ENCODE data around the gene TAF11L6.
"Not testable (repeated sequence)": the region's sequence is repeated elsewhere in the genome, so short reads cannot be mapped to it uniquely, and the experiment has no call there.

TAF11L6 gene

DNA sequence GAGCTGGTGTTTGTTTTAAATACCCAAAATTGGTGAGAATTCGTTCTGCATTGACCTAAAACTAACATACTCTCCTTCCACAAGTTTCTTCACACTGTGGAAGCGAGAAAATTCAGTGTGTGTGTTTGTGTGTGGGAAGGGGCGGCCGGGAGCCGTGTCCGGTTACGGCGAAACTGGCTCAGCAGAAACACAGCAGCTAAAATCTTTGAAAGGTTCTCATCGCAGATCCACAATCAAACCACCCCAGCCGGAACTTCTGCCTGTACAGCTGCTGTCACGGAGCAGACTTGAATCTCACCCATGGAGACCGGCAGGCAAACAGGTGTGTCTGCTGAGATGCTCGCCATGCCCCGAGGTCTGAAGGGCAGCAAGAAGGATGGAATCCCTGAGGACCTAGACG is at the start of gene TAF11L6:
Gene TAF11L6 (plus strand): TSS at position 301 of the 400 bp plus-strand sequence.
- DNase-seq (ENCODE audit: low read depth); H3K36me3 ChIP-seq (ENCODE audit: control insufficient read depth, insufficient read depth, low read length, severe bottlenecking); H3K4me3 ChIP-seq (ENCODE audit: low read length); H3K9me3 ChIP-seq (ENCODE audit: control insufficient read depth, low read length); H3K9ac ChIP-seq (ENCODE audit: low read length); H3K27me3 ChIP-seq (replicated peaks; ENCODE audit: control insufficient read depth, insufficient read depth, low read length); H3K4me1 ChIP-seq (ENCODE audit: control insufficient read depth, insufficient read depth, low read length): not testable (repeated sequence)

DNA sequence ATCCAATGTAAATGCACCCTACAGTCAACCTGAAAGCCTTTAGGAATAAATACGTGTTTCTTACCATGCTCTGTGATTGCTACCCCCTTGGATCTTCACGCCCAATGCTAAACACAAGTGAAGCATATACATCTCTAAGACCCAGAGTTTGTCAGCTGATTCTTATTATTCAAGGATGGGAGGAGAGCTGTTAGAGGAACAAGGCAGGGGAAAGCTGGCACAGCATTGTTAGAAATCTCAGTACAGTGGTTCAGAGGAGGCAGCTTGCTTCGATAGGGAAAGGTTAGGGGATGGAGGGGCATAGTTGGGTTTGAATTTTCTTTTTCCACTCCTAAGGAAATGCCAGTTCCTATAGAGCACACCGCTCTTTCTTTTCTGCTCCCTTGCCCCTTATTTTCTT is 47.1 kb upstream of the TAF11L6 start:
- Histone ChIP-seq H3K9ac (ENCODE audit: low read length) (no peak overlapping the region), H3K36me3 (ENCODE audit: control insufficient read depth, insufficient read depth, low read length, severe bottlenecking) (no peaks in the 10 kb centered on the region), H3K9me3 (ENCODE audit: control insufficient read depth, low read length) (no peaks in the 10 kb centered on the region), H3K4me1 (ENCODE audit: control insufficient read depth, insufficient read depth, low read length) (no peaks in the 10 kb centered on the region), H3K4me3 (ENCODE audit: low read length) (no peak overlapping the region), H3K27me3 (replicated peaks; ENCODE audit: control insufficient read depth, insufficient read depth, low read length) (no peaks in the 10 kb centered on the region)
- peak; percentile 16 for DNase-seq (ENCODE audit: low read depth)

DNA sequence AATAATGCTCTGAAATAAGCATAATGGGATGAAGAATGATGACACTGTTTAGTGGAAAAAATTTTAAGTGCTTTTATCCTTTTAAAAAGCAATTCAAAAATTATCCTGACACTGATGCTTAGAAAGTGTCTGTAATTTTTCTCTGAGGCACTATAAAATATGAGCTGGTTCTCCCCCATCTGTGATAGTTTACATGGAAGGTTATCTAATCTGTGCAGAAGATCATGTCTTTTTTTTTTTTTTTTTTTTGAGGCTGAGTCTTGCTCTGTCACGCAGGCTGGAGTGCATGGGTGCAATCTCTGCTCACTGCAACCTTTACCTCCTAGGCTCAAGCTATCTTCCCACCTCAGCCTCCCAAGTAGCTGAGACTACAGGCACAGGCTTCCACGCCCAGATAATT is 45.7 kb upstream of the TAF11L6 start:
- H3K9ac ChIP-seq (ENCODE audit: low read length): no peak overlapping the region
- no peaks in the 10 kb centered on the region for H3K36me3 ChIP-seq (ENCODE audit: control insufficient read depth, insufficient read depth, low read length, severe bottlenecking)
- H3K4me3 ChIP-seq (ENCODE audit: low read length): no peak overlapping the region
- no peaks in the 10 kb centered on the region for H3K9me3 ChIP-seq (ENCODE audit: control insufficient read depth, low read length)
- no peaks in the 10 kb centered on the region for H3K27me3 ChIP-seq (replicated peaks; ENCODE audit: control insufficient read depth, insufficient read depth, low read length)
- H3K4me1 ChIP-seq (ENCODE audit: control insufficient read depth, insufficient read depth, low read length): no peaks in the 10 kb centered on the region
- no peak for DNase-seq (ENCODE audit: low read depth)

DNA sequence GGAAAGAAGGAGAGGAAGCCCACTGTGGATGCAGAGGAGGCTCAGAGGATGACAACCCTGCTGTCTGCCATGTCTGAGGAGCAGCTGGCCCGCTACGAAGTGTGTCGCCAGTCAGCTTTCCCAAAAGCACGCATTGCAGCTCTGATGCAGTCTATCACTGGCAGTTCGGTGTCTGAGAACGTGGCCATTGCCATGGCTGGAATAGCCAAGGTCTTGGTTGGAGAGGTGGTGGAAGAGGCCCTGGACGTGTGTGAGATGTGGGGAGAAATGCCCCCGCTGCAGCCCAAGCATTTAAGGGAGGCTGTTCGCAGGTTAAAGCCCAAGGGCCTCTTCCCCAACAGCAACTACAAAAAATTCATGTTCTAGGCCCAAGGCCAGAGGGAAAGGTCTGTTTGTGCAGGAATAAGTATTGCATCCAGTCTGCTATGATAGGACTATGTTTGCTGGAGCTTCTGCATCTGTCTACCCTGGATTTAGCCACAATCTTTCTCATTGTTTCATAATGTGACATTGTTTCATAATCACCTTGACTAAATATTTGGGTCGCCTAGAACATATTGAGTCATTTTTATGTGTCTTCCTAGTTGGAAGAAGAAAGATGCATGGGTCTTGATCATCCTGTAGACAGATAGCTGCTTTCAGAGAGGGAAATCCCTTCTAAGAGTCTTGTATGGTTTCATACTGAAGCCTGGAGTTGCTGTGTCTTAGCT is 41.9 kb upstream of the TAF11L6 start:
- H3K9me3 ChIP-seq (ENCODE audit: control insufficient read depth, low read length); H3K4me1 ChIP-seq (ENCODE audit: control insufficient read depth, insufficient read depth, low read length); H3K4me3 ChIP-seq (ENCODE audit: low read length); H3K9ac ChIP-seq (ENCODE audit: low read length); H3K27me3 ChIP-seq (replicated peaks; ENCODE audit: control insufficient read depth, insufficient read depth, low read length); H3K36me3 ChIP-seq (ENCODE audit: control insufficient read depth, insufficient read depth, low read length, severe bottlenecking): not testable (repeated sequence)
- peak; percentile 23 for DNase-seq (ENCODE audit: low read depth)

DNA sequence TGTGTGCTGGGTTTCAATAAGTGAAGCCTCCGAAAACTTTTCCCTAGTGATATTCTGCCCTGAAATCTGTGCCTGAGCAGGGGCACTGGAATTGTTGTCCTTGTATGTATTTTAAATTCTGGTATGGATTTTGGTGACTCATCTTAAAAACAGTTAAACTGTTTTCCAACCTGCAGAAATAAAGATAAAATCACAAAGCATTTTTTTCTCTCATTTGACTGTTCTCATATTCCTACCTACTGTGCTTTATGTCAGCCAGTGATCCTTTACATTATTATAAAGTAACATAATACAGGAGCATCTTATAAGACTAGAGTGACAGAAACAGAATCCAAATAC is 41.3 kb upstream of the TAF11L6 start:
- H3K9ac ChIP-seq (ENCODE audit: low read length): no peak overlapping the region
- no peak for DNase-seq (ENCODE audit: low read depth)
- H3K36me3 ChIP-seq (ENCODE audit: control insufficient read depth, insufficient read depth, low read length, severe bottlenecking): no peaks in the 10 kb centered on the region
- no peaks in the 10 kb centered on the region for H3K27me3 ChIP-seq (replicated peaks; ENCODE audit: control insufficient read depth, insufficient read depth, low read length)
- H3K9me3 ChIP-seq (ENCODE audit: control insufficient read depth, low read length): no peaks in the 10 kb centered on the region
- peaks cover 4% of the 10 kb centered on the region for H3K4me1 ChIP-seq (ENCODE audit: control insufficient read depth, insufficient read depth, low read length)
- no peak overlapping the region for H3K4me3 ChIP-seq (ENCODE audit: low read length)

DNA sequence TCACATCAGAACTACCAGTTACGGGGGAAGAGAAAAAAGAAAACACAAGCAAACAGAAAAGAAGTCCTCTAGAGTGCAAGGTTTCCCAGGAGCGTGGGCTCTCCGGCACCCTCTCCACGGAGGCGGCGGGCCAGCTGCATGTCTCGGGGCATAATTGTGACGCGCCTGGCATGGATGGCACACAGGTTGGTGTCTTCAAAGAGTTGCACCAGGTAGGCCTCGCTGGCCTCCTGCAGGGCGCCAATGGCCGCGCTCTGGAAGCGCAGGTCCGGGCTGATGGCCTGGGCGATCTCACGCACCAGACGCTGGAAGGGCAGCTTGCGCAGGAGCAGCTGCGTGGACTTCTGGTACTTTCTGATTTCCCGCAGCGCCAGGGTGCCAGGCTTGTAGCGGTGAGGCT is 37.2 kb upstream of the TAF11L6 start:
- not testable (repeated sequence) for DNase-seq (ENCODE audit: low read depth); H3K4me1 ChIP-seq (ENCODE audit: control insufficient read depth, insufficient read depth, low read length); H3K9ac ChIP-seq (ENCODE audit: low read length); H3K36me3 ChIP-seq (ENCODE audit: control insufficient read depth, insufficient read depth, low read length, severe bottlenecking); H3K4me3 ChIP-seq (ENCODE audit: low read length); H3K27me3 ChIP-seq (replicated peaks; ENCODE audit: control insufficient read depth, insufficient read depth, low read length); H3K9me3 ChIP-seq (ENCODE audit: control insufficient read depth, low read length)

DNA sequence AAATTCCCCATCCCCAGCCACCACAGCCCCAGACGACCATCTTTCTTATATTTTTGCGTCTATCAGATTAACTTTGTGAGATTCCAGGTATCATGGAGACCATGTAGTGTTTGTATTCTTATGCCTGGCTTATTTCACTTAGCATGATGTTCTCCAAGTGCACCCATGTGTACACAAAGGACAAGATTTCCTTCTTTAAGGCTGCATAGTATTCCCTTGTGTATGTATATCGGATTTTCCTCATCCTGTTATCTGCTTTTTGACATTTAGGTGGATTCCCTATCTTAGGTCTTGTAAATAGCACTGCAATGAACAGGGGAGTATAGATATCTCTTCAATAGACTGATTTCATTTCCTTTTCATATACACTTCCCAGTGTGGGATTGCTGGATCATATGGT is 35.7 kb upstream of the TAF11L6 start:
- DNase-seq (ENCODE audit: low read depth): no peak
- peaks cover 4% of the 10 kb centered on the region for H3K4me1 ChIP-seq (ENCODE audit: control insufficient read depth, insufficient read depth, low read length)
- no peak overlapping the region for H3K4me3 ChIP-seq (ENCODE audit: low read length)
- H3K27me3 ChIP-seq (replicated peaks; ENCODE audit: control insufficient read depth, insufficient read depth, low read length): no peaks in the 10 kb centered on the region
- no peaks in the 10 kb centered on the region for H3K9me3 ChIP-seq (ENCODE audit: control insufficient read depth, low read length)
- no peaks in the 10 kb centered on the region for H3K36me3 ChIP-seq (ENCODE audit: control insufficient read depth, insufficient read depth, low read length, severe bottlenecking)
- no peak overlapping the region for H3K9ac ChIP-seq (ENCODE audit: low read length)

DNA sequence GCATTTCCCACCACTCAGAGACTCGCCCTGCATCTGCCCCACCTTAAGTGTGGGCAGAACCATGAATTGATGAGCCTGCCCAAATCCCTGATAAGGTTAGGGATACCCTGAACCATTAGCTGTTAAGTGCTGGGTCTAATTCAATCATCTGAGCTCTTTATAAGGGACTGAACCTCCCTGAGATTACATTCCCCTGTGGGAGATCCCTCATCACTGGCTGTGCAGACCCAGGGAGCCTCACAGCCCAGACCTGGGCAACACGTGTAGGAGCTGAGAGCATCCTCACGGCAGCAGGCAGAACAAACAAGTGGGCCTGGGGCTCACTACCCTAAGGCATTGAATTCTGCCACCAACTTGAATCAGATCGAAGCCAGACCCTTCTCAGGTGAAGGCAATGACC is 31.0 kb upstream of the TAF11L6 start:
- Histone ChIP-seq H3K4me3 (ENCODE audit: low read length) (no peak overlapping the region), H3K9me3 (ENCODE audit: control insufficient read depth, low read length) (no peaks in the 10 kb centered on the region), H3K4me1 (ENCODE audit: control insufficient read depth, insufficient read depth, low read length) (no peaks in the 10 kb centered on the region), H3K36me3 (ENCODE audit: control insufficient read depth, insufficient read depth, low read length, severe bottlenecking) (no peaks in the 10 kb centered on the region), H3K9ac (ENCODE audit: low read length) (no peak overlapping the region), H3K27me3 (replicated peaks; ENCODE audit: control insufficient read depth, insufficient read depth, low read length) (no peaks in the 10 kb centered on the region)
- no peak for DNase-seq (ENCODE audit: low read depth)

DNA sequence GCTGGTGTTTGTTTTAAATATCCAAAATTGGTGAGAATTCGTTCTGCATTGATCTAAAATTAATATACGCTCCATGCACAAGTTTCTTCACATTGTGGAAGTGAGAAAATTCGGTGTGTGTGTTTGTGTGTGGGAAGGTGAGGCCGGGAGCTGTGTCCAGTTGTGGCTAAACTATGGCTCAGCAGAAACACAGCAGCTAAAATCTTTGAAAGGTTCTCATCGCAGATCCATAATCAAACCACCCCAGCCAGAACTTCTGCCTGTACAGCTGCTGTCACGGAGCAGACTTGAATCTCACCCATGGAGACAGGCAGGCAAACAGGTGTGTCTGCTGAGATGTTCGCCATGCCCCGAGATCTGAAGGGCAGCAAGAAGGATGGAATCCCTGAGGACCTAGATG is 30.5 kb upstream of the TAF11L6 start, which contains the start of gene TAF11L2:
Gene TAF11L2 (plus strand): TSS at position 301 of the 400 bp plus-strand sequence.
- not testable (repeated sequence) for H3K4me3 ChIP-seq (ENCODE audit: low read length); H3K9me3 ChIP-seq (ENCODE audit: control insufficient read depth, low read length); H3K27me3 ChIP-seq (replicated peaks; ENCODE audit: control insufficient read depth, insufficient read depth, low read length); H3K36me3 ChIP-seq (ENCODE audit: control insufficient read depth, insufficient read depth, low read length, severe bottlenecking); H3K9ac ChIP-seq (ENCODE audit: low read length); H3K4me1 ChIP-seq (ENCODE audit: control insufficient read depth, insufficient read depth, low read length); DNase-seq (ENCODE audit: low read depth)

DNA sequence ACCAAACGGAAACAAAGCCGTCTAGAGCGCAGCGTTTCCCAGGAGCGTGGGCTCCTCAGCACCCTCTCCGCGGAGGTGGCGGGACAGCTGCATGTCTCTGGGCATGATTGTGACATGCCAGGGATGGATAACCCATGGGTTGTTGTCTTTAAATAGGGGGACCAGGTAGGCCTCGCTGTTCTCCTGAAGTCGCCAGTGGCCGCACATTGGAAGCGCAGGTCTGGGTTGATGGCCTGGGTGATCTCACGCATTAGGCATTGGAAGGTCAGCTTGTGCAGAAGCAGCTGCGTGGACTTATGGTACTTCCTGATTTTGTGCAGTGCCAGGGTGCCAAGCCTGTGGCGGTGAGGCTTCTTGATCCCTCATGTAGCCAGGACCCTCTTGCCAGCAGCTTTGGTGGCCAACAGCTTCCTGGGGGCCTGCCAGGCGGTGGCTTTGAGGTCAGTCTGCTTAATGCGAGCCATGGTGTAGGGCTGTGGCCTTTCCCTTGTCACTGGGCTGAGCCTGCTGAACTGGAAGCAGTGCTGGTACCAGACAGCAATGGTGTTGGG is 16.6 kb upstream of the TAF11L6 start:
- H3K4me1 ChIP-seq (ENCODE audit: control insufficient read depth, insufficient read depth, low read length): no peaks in the 10 kb centered on the region
- no peaks in the 10 kb centered on the region for H3K9me3 ChIP-seq (ENCODE audit: control insufficient read depth, low read length)
- H3K36me3 ChIP-seq (ENCODE audit: control insufficient read depth, insufficient read depth, low read length, severe bottlenecking): no peaks in the 10 kb centered on the region
- no peak overlapping the region for H3K4me3 ChIP-seq (ENCODE audit: low read length)
- DNase-seq (ENCODE audit: low read depth): no peak
- H3K27me3 ChIP-seq (replicated peaks; ENCODE audit: control insufficient read depth, insufficient read depth, low read length): no peaks in the 10 kb centered on the region
- H3K9ac ChIP-seq (ENCODE audit: low read length): no peak overlapping the region

DNA sequence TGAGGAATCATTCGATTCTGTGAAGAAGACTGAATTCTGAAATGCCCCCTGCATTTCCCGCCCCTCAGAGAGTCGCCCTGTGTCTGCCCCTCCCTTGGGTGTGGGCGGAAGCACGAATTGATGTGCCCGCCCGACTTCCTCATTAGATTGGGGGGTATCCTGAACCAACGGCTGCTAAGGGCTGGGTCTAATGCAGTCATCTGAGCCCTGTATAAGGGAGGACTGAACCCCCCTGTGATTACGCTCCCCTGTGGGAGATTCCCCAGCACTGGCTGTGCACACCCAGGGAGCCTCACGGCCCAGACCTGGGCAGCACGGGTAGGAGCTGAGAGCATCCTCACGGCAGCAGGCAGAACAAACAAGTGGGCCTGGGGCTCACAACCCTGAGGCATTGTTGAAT is 10.9 kb upstream of the TAF11L6 start:
- H3K4me1 ChIP-seq (ENCODE audit: control insufficient read depth, insufficient read depth, low read length); DNase-seq (ENCODE audit: low read depth); H3K36me3 ChIP-seq (ENCODE audit: control insufficient read depth, insufficient read depth, low read length, severe bottlenecking); H3K27me3 ChIP-seq (replicated peaks; ENCODE audit: control insufficient read depth, insufficient read depth, low read length); H3K4me3 ChIP-seq (ENCODE audit: low read length); H3K9ac ChIP-seq (ENCODE audit: low read length); H3K9me3 ChIP-seq (ENCODE audit: control insufficient read depth, low read length): not testable (repeated sequence)

DNA sequence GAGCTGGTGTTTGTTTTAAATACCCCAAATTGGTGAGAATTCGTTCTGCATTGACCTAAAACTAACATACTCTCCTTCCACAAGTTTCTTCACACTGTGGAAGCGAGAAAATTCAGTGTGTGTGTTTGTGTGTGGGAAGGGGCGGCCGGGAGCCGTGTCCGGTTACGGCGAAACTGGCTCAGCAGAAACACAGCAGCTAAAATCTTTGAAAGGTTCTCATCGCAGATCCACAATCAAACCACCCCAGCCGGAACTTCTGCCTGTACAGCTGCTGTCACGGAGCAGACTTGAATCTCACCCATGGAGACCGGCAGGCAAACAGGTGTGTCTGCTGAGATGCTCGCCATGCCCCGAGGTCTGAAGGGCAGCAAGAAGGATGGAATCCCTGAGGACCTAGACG is 10.4 kb upstream of the TAF11L6 start, which contains the start of gene TAF11L3:
Gene TAF11L3 (plus strand): TSS at position 301 of the 400 bp plus-strand sequence.
- DNase-seq (ENCODE audit: low read depth): not testable (repeated sequence)

More for the DNA sequence above, 10.4 kb upstream of the TAF11L6 start, which contains the start of gene TAF11L3:
- not testable (repeated sequence) for H3K4me1 ChIP-seq (ENCODE audit: control insufficient read depth, insufficient read depth, low read length); H3K36me3 ChIP-seq (ENCODE audit: control insufficient read depth, insufficient read depth, low read length, severe bottlenecking); H3K9me3 ChIP-seq (ENCODE audit: control insufficient read depth, low read length); H3K9ac ChIP-seq (ENCODE audit: low read length); H3K27me3 ChIP-seq (replicated peaks; ENCODE audit: control insufficient read depth, insufficient read depth, low read length); H3K4me3 ChIP-seq (ENCODE audit: low read length)

Measured in adipocyte (in vitro differentiated cells).